A549 (cell line): ENCODE results near the gene MYH10. TPM values are rescaled to one million over a fixed set of nuclear protein-coding genes. Genes with fewer than 3 reads are reported as not detected.

ENCODE experiments used
- ATAC-seq, 2 experiments: fragments of 200-7000 bp in 1 of 2; fragments of >200 bp in 1 of 2; cut with Nextera tagmentation in 1 of 2; cut with Tn5 transposase in 1 of 2; 3 replicates each; pipeline versions ENCODE4 v1.8.0 to v1.9.1; 2018 to 2020; ENCODE audit warnings: mild to moderate bottlenecking in 1 of 2, moderate library complexity in 1 of 2
- CTCF ChIA-PET: fragments of 300-600 bp; sonication (Branson Sonifier 250); formaldehyde crosslinking; extraction: SDS; loops from one replicate; lab custom pipeline; 2021; ENCODE audit warnings: antibody characterized with exemption, inconsistent platforms; lab: Yijun Ruan, JAX
- POLR2A ChIA-PET: fragments of 350-600 bp; formaldehyde crosslinking; extraction: SDS; loops from one replicate; lab custom pipeline; 2021; ENCODE audit warnings: antibody characterized with exemption, inconsistent platforms; lab: Yijun Ruan, JAX
- DNase-seq, 2 experiments: peaks; one replicate each; pipeline versions ENCODE4 v3.0.0 to v3.0.0-alpha.2; 2011 to 2016; ENCODE audit warnings: low read depth in 1 of 2, low spot score in 1 of 2
- FAIRE-seq: peaks from 2 replicates; lab custom pipeline; 2011; peaks lifted over from hg19 to GRCh38; lab: Jason Lieb, UNC
- H3K27ac ChIP-seq, 2 experiments: fragments of >200 bp; sonication (Bioruptor Twin); formaldehyde crosslinking; 3 replicates each; pipeline ENCODE4 v1.5.1; 2016 to 2017
- H3K4me1 ChIP-seq: fragments of >200 bp; sonication (Bioruptor Twin); formaldehyde crosslinking; 3 replicates; pipeline ENCODE4 v1.6.1; 2016
- H3K4me2 ChIP-seq: fragments of >200 bp; sonication (Bioruptor Twin); formaldehyde crosslinking; 3 replicates; pipeline ENCODE4 v1.6.1; 2016
- H3K4me3 ChIP-seq: fragments of >200 bp; sonication (Bioruptor Twin); formaldehyde crosslinking; 3 replicates; pipeline ENCODE4 v1.5.1; 2016
- H3K9me3 ChIP-seq: fragments of >200 bp; sonication (Bioruptor Twin); formaldehyde crosslinking; 3 replicates; pipeline ENCODE4 v1.6.1; 2016
- BHLHE40 ChIP-seq: IDR thresholded peaks from 2 replicates; pipeline ENCODE4 v1.6.1; 2012; ENCODE audit warnings: low read depth, low read length, inconsistent platforms
- CBX2 ChIP-seq: fragments of 200-600 bp; sonication (generic); IDR thresholded peaks from 2 replicates; pipeline ENCODE4 v1.6.1; 2016; ENCODE audit warnings: low read depth, mild to moderate bottlenecking, borderline replicate concordance
- CEBPB ChIP-seq, 2 experiments: fragments of >200 bp in 1 of 2; sonication (Bioruptor Twin) in 1 of 2; formaldehyde crosslinking in 1 of 2; IDR thresholded peaks; 2 replicates each; pipeline ENCODE4 v1.6.1; 2012 to 2016
- CHD2 ChIP-seq: fragments of 150-350 bp; IDR thresholded peaks from 2 replicates; pipeline ENCODE4 v1.6.1; 2014; ENCODE audit warnings: low read length; ENCODE audit not compliant: partially characterized antibody
- EHF ChIP-seq: fragments of 250-450 bp; sonication (Bioruptor Pico); IDR thresholded peaks from 2 replicates; pipeline ENCODE4 v1.5.0; 2020; ENCODE audit warnings: mild to moderate bottlenecking
- EHMT2 ChIP-seq: fragments of 200-600 bp; sonication (generic); IDR thresholded peaks from 2 replicates; pipeline ENCODE4 v1.6.1; 2016; ENCODE audit warnings: antibody characterized with exemption, low read depth, mild to moderate bottlenecking, moderate library complexity
- FOSB ChIP-seq: fragments of 250-450 bp; sonication (Bioruptor Pico); IDR thresholded peaks from 2 replicates; pipeline ENCODE4 v1.5.0; 2020; ENCODE audit warnings: mild to moderate bottlenecking, moderate library complexity
- FOXS1 ChIP-seq: fragments of 250-450 bp; sonication (Bioruptor Pico); IDR thresholded peaks from 2 replicates; pipeline ENCODE4 v1.5.0; 2020; ENCODE audit warnings: mild to moderate bottlenecking, moderate library complexity
- GATA3 ChIP-seq: IDR thresholded peaks from 2 replicates; pipeline ENCODE4 v1.6.1; 2012; ENCODE audit warnings: borderline replicate concordance
- HOXB5 ChIP-seq: fragments of 250-450 bp; sonication (Bioruptor Pico); IDR thresholded peaks from 2 replicates; pipeline ENCODE4 v1.5.0; 2020; ENCODE audit warnings: mild to moderate bottlenecking, moderate library complexity
- KDM1A ChIP-seq: fragments of 200-600 bp; sonication (generic); IDR thresholded peaks from 2 replicates; pipeline ENCODE4 v1.6.1; 2016; ENCODE audit warnings: low read depth, mild to moderate bottlenecking
- KDM5A ChIP-seq: fragments of 200-600 bp; sonication (generic); IDR thresholded peaks from 2 replicates; pipeline ENCODE4 v1.6.1; 2016; ENCODE audit warnings: antibody characterized with exemption, mild to moderate bottlenecking
- MAFK ChIP-seq: fragments of 450-650 bp; IDR thresholded peaks from 2 replicates; pipeline ENCODE4 v1.6.1; 2014; ENCODE audit not compliant: partially characterized antibody
- MYC ChIP-seq: IDR thresholded peaks from 2 replicates; pipeline ENCODE4 v1.6.1; 2012; ENCODE audit warnings: mild to moderate bottlenecking, inconsistent platforms, low read length, improper control_type of control experiment, borderline replicate concordance
- NFE2L2 ChIP-seq: fragments of 150-350 bp; conservative IDR thresholded peaks from 2 replicates; pipeline ENCODE4 v1.6.1; 2014; ENCODE audit warnings: low read length
- PHF8 ChIP-seq: fragments of 200-600 bp; sonication (generic); IDR thresholded peaks from 2 replicates; pipeline ENCODE4 v1.6.1; 2016; ENCODE audit warnings: low read depth, mild to moderate bottlenecking, antibody characterized with exemption, moderate library complexity, borderline replicate concordance
- SMC3 ChIP-seq: fragments of >200 bp; sonication (Bioruptor Twin); formaldehyde crosslinking; IDR thresholded peaks from 3 replicates; pipeline ENCODE4 v1.6.1; 2018; ENCODE audit warnings: inconsistent platforms
- TFCP2L1 ChIP-seq: fragments of 250-450 bp; sonication (Bioruptor Pico); IDR thresholded peaks from 2 replicates; pipeline ENCODE4 v1.5.0; 2021; ENCODE audit warnings: mild to moderate bottlenecking
- TP53 ChIP-seq: fragments of 250-450 bp; sonication (Bioruptor Pico); IDR thresholded peaks from 2 replicates; pipeline ENCODE4 v1.5.0; 2021; ENCODE audit warnings: mild to moderate bottlenecking, moderate library complexity
- ZC3H11A ChIP-seq: fragments of 450-650 bp; IDR thresholded peaks from 2 replicates; pipeline ENCODE4 v1.6.1; 2014; ENCODE audit warnings: antibody characterized with exemption, mild to moderate bottlenecking
- ZFP36 ChIP-seq: fragments of 450-650 bp; IDR thresholded peaks from 2 replicates; pipeline ENCODE4 v1.6.1; 2014; ENCODE audit warnings: borderline replicate concordance; ENCODE audit not compliant: partially characterized antibody
- ZNF302 ChIP-seq: fragments of 250-450 bp; sonication (Bioruptor Pico); IDR thresholded peaks from 2 replicates; pipeline ENCODE4 v1.9.0; 2021; ENCODE audit warnings: inconsistent platforms, mild to moderate bottlenecking, moderate library complexity
- ZSCAN20 ChIP-seq: fragments of 250-450 bp; sonication (Bioruptor Pico); IDR thresholded peaks from 2 replicates; pipeline ENCODE4 v1.8.0; 2022; ENCODE audit warnings: mild to moderate bottlenecking, moderate library complexity
- WGBS: methylation state at CpG from one replicate; pipeline ENCODE4 v1.1.6; 2017; ENCODE audit errors: missing lambda C conversion rate; 5-methylcytosine and 5-hydroxymethylcytosine counted together
- polyA plus RNA-seq, 4 experiments: library from polyadenylated mRNA; depleted of rRNA in 3 of 4; stranded (reverse); fragments of >200 nt; fragmentation: RNase III in 1 of 4; extraction: RNeasy Plus Mini Kit Qiagen cat#74134 plus additional on column Dnase treatment in 1 of 4; gene quantifications; 2 replicates in 3 of 4; 3 replicates in 1 of 4; pipeline ENCODE4 v1.2.3, GENCODE V29; 2011 to 2017
- TF ChIP-seq, protein P1 (sequence below): fragments of >200 bp; sonication (Bioruptor Twin); formaldehyde crosslinking; IDR thresholded peaks from 3 replicates; pipeline ENCODE4 v1.5.1; 2016
- TF ChIP-seq, protein P2 (sequence below): fragments of >200 bp; sonication (Bioruptor Twin); formaldehyde crosslinking; IDR thresholded peaks from 2 replicates; pipeline ENCODE4 v1.6.1; 2016
- TF ChIP-seq, protein P3 (sequence below): IDR thresholded peaks from 2 replicates; pipeline ENCODE4 v1.6.1; 2012; ENCODE audit warnings: low read depth, borderline replicate concordance
- TF ChIP-seq, protein P4 (sequence below): fragments of 450-650 bp; IDR thresholded peaks from 2 replicates; pipeline ENCODE4 v1.6.1; 2014; ENCODE audit warnings: antibody characterized with exemption

Gene MYH10
- polyA plus RNA-seq, 2 of the 4 experiments (the other 2 are of a cell fraction): 26.5 to 28.3 TPM

DNA sequence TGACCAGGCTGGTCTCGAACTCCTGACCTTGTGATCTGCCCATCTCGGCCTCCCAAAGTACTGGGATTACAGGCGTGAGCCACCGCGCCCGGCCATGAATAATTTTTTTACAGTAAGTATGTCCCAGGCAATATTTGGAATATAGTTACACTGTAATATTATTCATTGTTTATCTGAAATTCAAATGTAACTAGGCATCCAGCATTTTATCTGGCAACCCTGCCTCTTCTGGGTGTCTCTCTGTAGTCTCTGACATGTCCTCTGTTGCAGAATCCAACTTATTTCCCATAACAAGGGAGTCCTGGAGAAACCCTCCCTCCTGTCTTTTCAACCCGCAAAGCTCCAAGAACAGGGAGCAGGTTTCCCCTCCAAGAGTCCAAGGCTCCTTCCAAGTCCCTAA is 36.9 kb upstream of the MYH10 start:
- ChIA-PET CTCF (interaction anchor here (1.5 kb wide), 1 partner anchor 257 kb away, joined by 3 read pairs; no protein-coding TSS in a partner anchor), POLR2A (no interaction called here)
- FAIRE-seq (no peak), DNase-seq (no peak), ATAC-seq (no peak)
- H3K4me1 ChIP-seq: no peaks in the 10 kb centered on the region
- TF ChIP-seq MYC (no peak), FOSB (no peak), KDM1A (no peak), GATA3 (no peak), MAFK (no peak), EHMT2 (no peak), BHLHE40 (no peak), PHF8 (no peak), ZSCAN20 (no peak), ZNF302 (no peak), EHF (no peak), SMC3 (no peak), TFCP2L1 (CRISPR knock-in tag) (no peak), ZC3H11A (no peak), ZFP36 (no peak), TP53 (CRISPR knock-in tag) (no peak), CEBPB (IDR thresholded peaks at IDR 0.05) (no peak), KDM5A (no peak)
- TF ChIP-seq, protein P1, sequence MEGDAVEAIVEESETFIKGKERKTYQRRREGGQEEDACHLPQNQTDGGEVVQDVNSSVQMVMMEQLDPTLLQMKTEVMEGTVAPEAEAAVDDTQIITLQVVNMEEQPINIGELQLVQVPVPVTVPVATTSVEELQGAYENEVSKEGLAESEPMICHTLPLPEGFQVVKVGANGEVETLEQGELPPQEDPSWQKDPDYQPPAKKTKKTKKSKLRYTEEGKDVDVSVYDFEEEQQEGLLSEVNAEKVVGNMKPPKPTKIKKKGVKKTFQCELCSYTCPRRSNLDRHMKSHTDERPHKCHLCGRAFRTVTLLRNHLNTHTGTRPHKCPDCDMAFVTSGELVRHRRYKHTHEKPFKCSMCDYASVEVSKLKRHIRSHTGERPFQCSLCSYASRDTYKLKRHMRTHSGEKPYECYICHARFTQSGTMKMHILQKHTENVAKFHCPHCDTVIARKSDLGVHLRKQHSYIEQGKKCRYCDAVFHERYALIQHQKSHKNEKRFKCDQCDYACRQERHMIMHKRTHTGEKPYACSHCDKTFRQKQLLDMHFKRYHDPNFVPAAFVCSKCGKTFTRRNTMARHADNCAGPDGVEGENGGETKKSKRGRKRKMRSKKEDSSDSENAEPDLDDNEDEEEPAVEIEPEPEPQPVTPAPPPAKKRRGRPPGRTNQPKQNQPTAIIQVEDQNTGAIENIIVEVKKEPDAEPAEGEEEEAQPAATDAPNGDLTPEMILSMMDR: no peak
- TF ChIP-seq, protein P2, sequence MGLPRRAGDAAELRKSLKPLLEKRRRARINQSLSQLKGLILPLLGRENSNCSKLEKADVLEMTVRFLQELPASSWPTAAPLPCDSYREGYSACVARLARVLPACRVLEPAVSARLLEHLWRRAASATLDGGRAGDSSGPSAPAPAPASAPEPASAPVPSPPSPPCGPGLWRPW: no peak
- H3K4me2 ChIP-seq: no peak overlapping the region
- 42% methylated on average over 7 of the region's 7 CpGs for WGBS
- H3K4me3 ChIP-seq: no peak overlapping the region
- no peaks in the 10 kb centered on the region for H3K9me3 ChIP-seq
- no peak overlapping the region for H3K27ac ChIP-seq

DNA sequence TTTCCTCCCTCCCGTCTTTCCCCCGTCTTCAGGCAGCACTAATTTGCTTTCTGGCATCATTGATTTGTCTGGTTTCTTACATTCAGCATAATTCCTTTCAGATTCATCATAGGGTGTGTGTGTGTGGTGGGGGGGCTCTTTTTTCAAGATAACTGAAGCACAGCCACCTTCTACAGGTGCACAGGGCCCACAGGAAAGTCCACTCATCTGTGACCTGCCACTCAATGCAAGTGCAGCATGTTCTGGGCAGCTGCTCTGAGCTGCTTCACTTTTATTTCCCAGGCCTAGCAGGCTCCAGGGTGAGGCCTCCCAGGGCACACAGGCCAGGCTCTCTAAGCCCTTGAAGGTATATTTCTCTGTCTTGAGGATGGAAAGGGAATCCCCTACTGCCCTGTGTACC is 35.2 kb upstream of the MYH10 start:
- ChIA-PET POLR2A (no interaction called here), CTCF (interaction anchor here (1.2 kb wide), 1 partner anchor 8 kb away, joined by 5 read pairs; no protein-coding TSS in a partner anchor)
- Histone ChIP-seq H3K9me3 (no peaks in the 10 kb centered on the region), H3K4me3 (no peak overlapping the region), H3K27ac (no peak overlapping the region), H3K4me1 (no peaks in the 10 kb centered on the region), H3K4me2 (no peak overlapping the region)
- ATAC-seq (no peak), FAIRE-seq (no peak), DNase-seq (no peak)
- TF ChIP-seq, protein P3, sequence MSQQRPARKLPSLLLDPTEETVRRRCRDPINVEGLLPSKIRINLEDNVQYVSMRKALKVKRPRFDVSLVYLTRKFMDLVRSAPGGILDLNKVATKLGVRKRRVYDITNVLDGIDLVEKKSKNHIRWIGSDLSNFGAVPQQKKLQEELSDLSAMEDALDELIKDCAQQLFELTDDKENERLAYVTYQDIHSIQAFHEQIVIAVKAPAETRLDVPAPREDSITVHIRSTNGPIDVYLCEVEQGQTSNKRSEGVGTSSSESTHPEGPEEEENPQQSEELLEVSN: no peak
- TF ChIP-seq ZSCAN20 (no peak), CBX2 (no peak)
- 84% methylated on average over 2 of the region's 2 CpGs for WGBS

DNA sequence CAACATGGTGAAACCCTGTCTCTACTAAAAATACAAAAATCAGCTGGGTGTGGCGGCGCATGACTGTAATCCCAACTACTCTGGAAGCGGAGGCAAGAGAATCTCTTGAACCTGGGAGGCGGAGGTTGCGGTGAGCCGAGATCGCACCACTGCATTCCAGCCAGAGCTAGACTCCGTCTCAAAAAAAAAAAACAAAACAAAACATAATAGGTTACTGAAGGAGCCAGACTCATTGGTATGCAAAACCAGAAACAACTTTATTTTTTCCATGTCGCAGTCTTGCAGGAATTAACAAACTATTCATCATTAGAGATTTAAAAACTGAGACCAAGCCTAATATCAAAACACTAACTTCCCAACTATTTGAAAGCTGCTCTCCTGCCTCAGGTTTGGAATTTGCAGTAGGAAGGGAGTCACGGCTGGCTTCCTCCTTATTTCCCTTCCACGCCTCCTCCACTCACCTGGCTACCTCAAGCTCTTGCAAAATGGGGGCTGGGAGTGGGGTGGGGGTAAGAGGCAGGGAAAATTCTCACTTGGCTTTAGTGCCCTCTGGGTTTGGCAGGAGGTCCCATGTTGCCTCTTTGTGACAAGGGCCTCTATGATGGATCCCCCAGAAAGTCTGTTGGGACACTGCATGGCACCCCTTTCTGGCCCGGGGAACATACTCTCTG is 34.1 kb upstream of the MYH10 start:
- no peak for DNase-seq
- ChIA-PET POLR2A (no interaction called here), CTCF (interaction anchor here (0.7 to 1.2 kb wide), 3 partner anchors 9 to 262 kb away, joined by 3 to 5 read pairs (median 3); no protein-coding TSS in a partner anchor)
- Histone ChIP-seq H3K4me2 (no peak overlapping the region), H3K9me3 (no peaks in the 10 kb centered on the region), H3K4me1 (no peaks in the 10 kb centered on the region), H3K27ac (no peak overlapping the region), H3K4me3 (no peak overlapping the region)
- WGBS: 76% methylated on average over 12 of the region's 12 CpGs
- no peak for ATAC-seq
- FAIRE-seq: no peak
- TF ChIP-seq FOXS1 (CRISPR knock-in tag) (no peak), BHLHE40 (no peak), ZSCAN20 (no peak), CHD2 (no peak), NFE2L2 (no peak), MAFK (no peak), EHF (no peak), EHMT2 (no peak), ZC3H11A (no peak), HOXB5 (CRISPR knock-in tag) (no peak), ZNF302 (no peak), ZFP36 (no peak), TP53 (CRISPR knock-in tag) (no peak)
- TF ChIP-seq, protein P1: no peak
- TF ChIP-seq, protein P4, sequence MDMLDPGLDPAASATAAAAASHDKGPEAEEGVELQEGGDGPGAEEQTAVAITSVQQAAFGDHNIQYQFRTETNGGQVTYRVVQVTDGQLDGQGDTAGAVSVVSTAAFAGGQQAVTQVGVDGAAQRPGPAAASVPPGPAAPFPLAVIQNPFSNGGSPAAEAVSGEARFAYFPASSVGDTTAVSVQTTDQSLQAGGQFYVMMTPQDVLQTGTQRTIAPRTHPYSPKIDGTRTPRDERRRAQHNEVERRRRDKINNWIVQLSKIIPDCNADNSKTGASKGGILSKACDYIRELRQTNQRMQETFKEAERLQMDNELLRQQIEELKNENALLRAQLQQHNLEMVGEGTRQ: no peak
